Endometrial microvascular endothelial cells (primary cell): Measurements from ENCODE around the gene OR51V1. TPM values are rescaled to one million over a fixed set of nuclear protein-coding genes. Genes with fewer than 3 reads are reported as not detected.
"Not testable (repeated sequence)": the region's sequence is repeated elsewhere in the genome, so short reads cannot be mapped to it uniquely, and the experiment has no call there.

Source experiments
- in situ Hi-C: cut with HindIII; loops from 2 replicates; pipeline ENCODE4 v1.10.0; 2017; ENCODE audit warnings: low sequenced_read_pairs, low pct_unique_long_range_greater_than_20kb; ENCODE audit errors: inconsistent ontology term
- total RNA-seq: library from RNA; depleted of rRNA; stranded (reverse); fragments of >200 nt; gene quantifications from one replicate; pipeline ENCODE4 v1.2.3, GENCODE V29; 2015; ENCODE audit errors: inconsistent ontology term

OR51V1 gene
- total RNA-seq = not detected

GRCh38 chr11:5200582-5200981, at the start of gene OR51V1:
Gene OR51V1 (minus strand): TSS chr11:5200682. CDS start chr11:5200682, 0 bp downstream.
- in situ Hi-C loops = no loop called here

GRCh38 chr11:5249807-5250396, 49.4 kb upstream of the OR51V1 start, which contains the start of gene HBG1:
Gene HBG1 (minus strand): TSS chr11:5249857. CDS start chr11:5249804, 53 bp downstream.
- in situ Hi-C loops = not testable (repeated sequence)

- in situ Hi-C loops = not testable (repeated sequence)
These were observed 48.0 kb upstream of the OR51V1 start for GRCh38 chr11:5248498-5248897.

GRCh38 chr11:5247472-5248192, 47.1 kb upstream of the OR51V1 start:
- in situ Hi-C loops = no loop called here

- in situ Hi-C loops = no loop called here
These were observed 46.4 kb upstream of the OR51V1 start for GRCh38 chr11:5246772-5247471.

GRCh38 chr11:5245155-5245554, 44.7 kb upstream of the OR51V1 start:
- in situ Hi-C loops = no loop called here

GRCh38 chr11:5243816-5244180, 43.3 kb upstream of the OR51V1 start:
- in situ Hi-C loops = no loop called here

GRCh38 chr11:5242933-5243815, 42.7 kb upstream of the OR51V1 start:
- in situ Hi-C loops = no loop called here

GRCh38 chr11:5242208-5242607, 41.7 kb upstream of the OR51V1 start:
- in situ Hi-C loops = no loop called here

- in situ Hi-C loops = no loop called here
These were observed 41.0 kb upstream of the OR51V1 start for GRCh38 chr11:5241458-5241857.

- in situ Hi-C loops = no loop called here
These were observed 40.0 kb upstream of the OR51V1 start for GRCh38 chr11:5240458-5240857.

GRCh38 chr11:5240056-5240455, 39.6 kb upstream of the OR51V1 start:
- in situ Hi-C loops = no loop called here

GRCh38 chr11:5239046-5239445, 38.6 kb upstream of the OR51V1 start:
- in situ Hi-C loops = no loop called here

- in situ Hi-C loops = no loop called here
These were observed 38.0 kb upstream of the OR51V1 start for GRCh38 chr11:5238486-5238885.

GRCh38 chr11:5237420-5237819, 36.9 kb upstream of the OR51V1 start:
- in situ Hi-C loops = no loop called here

GRCh38 chr11:5235364-5236095, 35.0 kb upstream of the OR51V1 start:
- in situ Hi-C loops = no loop called here

GRCh38 chr11:5234381-5234834, 33.9 kb upstream of the OR51V1 start, which contains the start of gene HBD:
Gene HBD (minus strand): TSS chr11:5234483. CDS start chr11:5234433, 50 bp downstream.
- in situ Hi-C loops = no loop called here

- in situ Hi-C loops = no loop called here
These were observed 32.8 kb upstream of the OR51V1 start for GRCh38 chr11:5233307-5233706.
